Measurements from ENCODE around the gene ISL2. TPM values are rescaled to one million over a fixed set of nuclear protein-coding genes. Genes with fewer than 3 reads are reported as not detected.
"Not testable (repeated sequence)": the region's sequence is repeated elsewhere in the genome, so short reads cannot be mapped to it uniquely, and the experiment has no call there.

The ISL2 gene
- 1.3 TPM in 2 replicates for total RNA-seq

DNA sequence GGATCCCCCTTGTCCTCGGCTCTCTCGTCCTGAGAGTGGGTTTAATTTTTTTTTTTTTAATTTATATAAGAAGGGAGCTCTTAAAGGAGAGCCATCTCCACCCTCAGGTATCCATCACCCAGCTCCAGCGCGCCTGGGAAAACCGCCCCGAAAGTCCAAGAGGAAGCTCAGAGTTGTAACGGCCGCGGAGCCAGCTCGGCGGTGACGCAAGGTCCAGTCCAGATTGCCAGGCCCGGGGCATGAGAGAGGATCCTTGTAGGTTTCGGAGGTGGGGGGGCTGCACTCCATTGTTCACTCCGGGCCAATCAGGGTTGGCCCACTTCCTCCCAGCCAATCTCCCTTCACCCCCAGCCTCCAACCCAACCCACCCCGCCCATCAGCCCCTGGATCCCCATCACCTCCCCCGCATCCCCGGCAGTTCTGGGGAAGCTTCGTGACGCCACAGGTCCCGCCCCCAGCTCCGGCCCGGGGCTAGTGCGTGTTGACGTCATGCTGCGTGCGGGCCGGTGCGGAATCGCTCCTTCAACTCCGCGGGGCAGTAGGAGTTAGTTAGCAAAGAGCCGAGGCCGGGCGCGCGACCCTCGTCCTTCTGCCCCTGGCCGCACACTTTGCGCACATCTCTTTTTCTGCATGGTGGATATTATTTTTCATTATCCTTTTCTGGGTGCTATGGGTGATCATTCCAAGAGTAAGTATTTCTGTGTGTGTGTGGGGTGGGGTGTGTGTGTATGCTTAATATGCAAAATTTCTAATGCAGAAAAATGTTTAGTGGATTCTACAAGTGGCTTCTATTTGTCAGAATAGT is at the start of gene ISL2:
Gene ISL2 (plus strand): TSS at position 520 of the 805 bp plus-strand sequence. CDS start 111 bp downstream, at position 631.
- peaks cover 58% of the 10 kb centered on the region for H3K4me1 Mint-ChIP-seq (ENCODE audit: low read depth)
- DNase-seq (ENCODE audit: low spot score), result peak; percentile 79
- peaks cover 51% of the 10 kb centered on the region for H3K27me3 Mint-ChIP-seq (ENCODE audit: insufficient read depth)
- intact Hi-C loops (cut with micrococcal nuclease), result loop anchor here (1.0 to 10.0 kb wide), 6 partner anchors 25 to 531 kb away; partner anchors contain the start of gene ETFA
- peak within 1 kb of the TSS; percentile 85 for H3K27ac Mint-ChIP-seq
- peak within 1 kb of the TSS; percentile 92 for H3K4me3 Mint-ChIP-seq
- peaks cover 17% of the 10 kb centered on the region for H3K36me3 Mint-ChIP-seq (ENCODE audit: low read depth)
- no peaks in the 10 kb centered on the region for H3K9me3 Mint-ChIP-seq

DNA sequence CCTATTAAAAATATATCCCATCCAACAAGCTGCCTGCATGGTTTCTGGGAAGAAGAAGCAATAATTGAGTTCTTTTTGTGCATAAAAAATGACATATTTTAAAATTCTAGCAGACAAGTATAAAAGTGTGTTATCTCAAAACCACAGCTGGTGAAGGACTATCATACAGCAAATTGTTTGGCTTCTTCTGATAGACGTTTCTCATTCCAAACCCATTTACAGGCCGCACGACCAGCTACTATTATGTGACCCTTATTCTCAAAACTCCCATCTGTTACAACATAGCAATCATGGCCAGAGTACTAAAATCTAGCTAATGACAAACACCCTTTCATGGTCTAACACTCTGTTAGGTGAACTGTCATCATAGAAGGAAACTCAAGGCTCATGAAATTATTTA is 47.0 kb upstream of the ISL2 start:
- H3K4me3 Mint-ChIP-seq, result no peak overlapping the region
- no peaks in the 10 kb centered on the region for H3K9me3 Mint-ChIP-seq
- intact Hi-C loops (cut with micrococcal nuclease), result no loop called here
- peaks cover 29% of the 10 kb centered on the region for H3K36me3 Mint-ChIP-seq (ENCODE audit: low read depth)
- no peak for DNase-seq (ENCODE audit: low spot score)
- H3K27me3 Mint-ChIP-seq (ENCODE audit: insufficient read depth), result no peaks in the 10 kb centered on the region
- H3K27ac Mint-ChIP-seq, result no peak overlapping the region
- peaks cover 30% of the 10 kb centered on the region for H3K4me1 Mint-ChIP-seq (ENCODE audit: low read depth)

DNA sequence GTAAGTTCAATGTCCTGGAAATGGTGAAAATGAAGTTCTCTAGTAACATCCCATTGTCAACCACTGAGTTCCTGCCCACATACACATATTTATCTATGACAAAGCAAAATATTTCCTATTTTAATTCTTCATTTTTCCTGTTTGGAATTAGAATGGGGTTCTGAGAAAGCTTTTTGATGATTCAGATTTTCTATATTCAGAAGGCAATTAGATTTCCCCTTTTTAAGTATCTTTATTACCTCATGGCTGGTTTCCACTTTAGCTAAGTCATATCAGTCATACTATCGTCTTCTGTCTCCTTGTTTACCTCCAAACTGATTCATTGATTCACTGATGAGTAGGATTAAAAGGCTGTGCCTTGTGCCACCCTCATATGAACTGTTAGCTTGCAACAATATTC is 43.2 kb upstream of the ISL2 start:
- H3K4me1 Mint-ChIP-seq (ENCODE audit: low read depth), result peaks cover 14% of the 10 kb centered on the region
- no peaks in the 10 kb centered on the region for H3K27me3 Mint-ChIP-seq (ENCODE audit: insufficient read depth)
- DNase-seq (ENCODE audit: low spot score), result no peak
- H3K36me3 Mint-ChIP-seq (ENCODE audit: low read depth), result peaks cover 14% of the 10 kb centered on the region
- intact Hi-C loops (cut with micrococcal nuclease), result no loop called here
- H3K4me3 Mint-ChIP-seq, result no peak overlapping the region
- no peak overlapping the region for H3K27ac Mint-ChIP-seq
- no peaks in the 10 kb centered on the region for H3K9me3 Mint-ChIP-seq

DNA sequence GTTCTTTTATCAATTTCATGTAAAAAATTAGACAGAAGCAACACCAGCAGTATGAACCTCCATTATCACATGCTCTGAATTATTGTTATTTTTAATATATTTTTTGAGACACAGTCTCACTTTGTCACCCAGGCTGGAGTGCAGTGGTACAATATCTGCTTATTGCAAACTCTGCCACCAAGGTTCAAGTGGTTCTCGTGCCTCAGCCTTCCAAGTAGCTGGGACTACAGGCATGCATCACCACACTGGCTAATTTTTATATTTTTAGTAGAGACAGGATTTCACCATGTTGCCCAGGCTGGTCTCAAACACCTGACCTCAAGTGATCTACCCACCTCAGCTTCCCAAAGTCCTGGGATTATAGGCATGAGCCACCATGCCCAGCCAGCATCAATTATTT is 42.1 kb upstream of the ISL2 start:
- H3K4me3 Mint-ChIP-seq; H3K9me3 Mint-ChIP-seq; H3K27ac Mint-ChIP-seq; H3K27me3 Mint-ChIP-seq (ENCODE audit: insufficient read depth); intact Hi-C loops (cut with micrococcal nuclease); DNase-seq (ENCODE audit: low spot score): not testable (repeated sequence)
- Mint-ChIP-seq H3K36me3 (ENCODE audit: low read depth) (peaks cover 14% of the 10 kb centered on the region), H3K4me1 (ENCODE audit: low read depth) (peaks cover 14% of the 10 kb centered on the region)

DNA sequence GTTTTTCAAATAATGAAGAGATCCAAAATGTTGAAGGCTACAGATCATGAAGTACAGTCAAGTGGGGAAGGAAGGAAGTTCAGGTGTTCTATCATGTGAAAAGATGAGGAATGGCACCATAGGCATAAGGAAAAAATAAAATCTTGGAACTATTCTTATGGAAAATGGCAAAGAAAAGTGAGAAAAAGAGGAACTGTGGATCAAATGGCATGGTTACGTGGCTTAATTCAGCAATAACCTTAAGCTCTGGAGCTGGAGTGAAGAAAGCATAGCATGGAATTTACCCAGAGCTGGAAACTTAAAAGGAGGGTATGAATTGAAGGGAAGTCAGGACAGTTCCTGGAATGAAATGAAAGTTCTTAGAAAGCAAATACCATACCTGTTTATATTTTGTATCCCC is 39.7 kb upstream of the ISL2 start:
- Mint-ChIP-seq H3K27ac (no peak overlapping the region), H3K36me3 (ENCODE audit: low read depth) (peaks cover 8% of the 10 kb centered on the region), H3K9me3 (no peaks in the 10 kb centered on the region), H3K27me3 (ENCODE audit: insufficient read depth) (no peaks in the 10 kb centered on the region), H3K4me3 (no peak overlapping the region), H3K4me1 (ENCODE audit: low read depth) (peaks cover 10% of the 10 kb centered on the region)
- intact Hi-C loops (cut with micrococcal nuclease), result no loop called here
- no peak for DNase-seq (ENCODE audit: low spot score)

DNA sequence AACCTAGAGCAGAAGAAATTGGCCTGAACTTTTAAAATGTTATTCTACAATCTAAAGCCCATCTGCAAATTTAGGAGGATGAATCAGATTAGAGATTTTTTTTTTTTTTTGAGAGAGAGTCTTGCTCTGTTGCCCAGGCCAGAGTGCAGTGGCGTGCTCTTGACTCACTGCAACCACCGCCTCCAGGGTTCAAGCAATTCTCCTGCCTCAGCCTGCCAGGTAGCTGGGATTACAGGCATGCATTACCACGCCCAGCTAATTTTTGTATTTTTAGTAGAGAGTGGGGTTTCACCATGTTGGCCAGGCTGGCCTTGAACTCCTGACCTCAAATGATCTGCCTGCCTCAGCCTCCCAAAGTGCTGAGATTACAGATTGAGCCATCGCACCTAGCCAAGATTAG is 38.6 kb upstream of the ISL2 start:
- H3K9me3 Mint-ChIP-seq; DNase-seq (ENCODE audit: low spot score); H3K4me3 Mint-ChIP-seq; H3K4me1 Mint-ChIP-seq (ENCODE audit: low read depth); H3K27ac Mint-ChIP-seq; intact Hi-C loops (cut with micrococcal nuclease); H3K27me3 Mint-ChIP-seq (ENCODE audit: insufficient read depth); H3K36me3 Mint-ChIP-seq (ENCODE audit: low read depth): not testable (repeated sequence)

DNA sequence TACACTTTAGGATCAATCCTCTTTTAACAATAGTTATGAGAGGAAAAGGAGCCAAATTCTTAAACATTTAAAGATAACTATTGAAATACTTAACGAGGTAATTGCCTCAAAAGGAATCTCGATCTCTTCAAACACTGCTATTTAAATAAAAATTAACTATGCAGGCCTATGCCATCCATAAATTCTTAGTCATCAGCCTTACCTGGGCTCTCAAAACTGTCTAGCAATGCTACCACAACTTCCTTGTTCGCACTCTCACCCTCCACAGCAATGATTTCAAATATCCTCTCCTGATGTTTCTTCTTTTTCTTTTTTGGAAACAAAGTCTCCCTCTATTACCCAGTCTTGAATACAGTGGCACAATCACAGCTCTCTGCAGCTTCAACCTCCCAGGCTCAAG is 37.6 kb upstream of the ISL2 start:
- intact Hi-C loops (cut with micrococcal nuclease), result no loop called here
- H3K36me3 Mint-ChIP-seq (ENCODE audit: low read depth), result peaks cover 2% of the 10 kb centered on the region
- H3K4me3 Mint-ChIP-seq, result no peak overlapping the region
- H3K4me1 Mint-ChIP-seq (ENCODE audit: low read depth), result no peaks in the 10 kb centered on the region
- H3K27ac Mint-ChIP-seq, result no peak overlapping the region
- H3K27me3 Mint-ChIP-seq (ENCODE audit: insufficient read depth), result no peaks in the 10 kb centered on the region
- H3K9me3 Mint-ChIP-seq, result no peaks in the 10 kb centered on the region
- DNase-seq (ENCODE audit: low spot score), result no peak

DNA sequence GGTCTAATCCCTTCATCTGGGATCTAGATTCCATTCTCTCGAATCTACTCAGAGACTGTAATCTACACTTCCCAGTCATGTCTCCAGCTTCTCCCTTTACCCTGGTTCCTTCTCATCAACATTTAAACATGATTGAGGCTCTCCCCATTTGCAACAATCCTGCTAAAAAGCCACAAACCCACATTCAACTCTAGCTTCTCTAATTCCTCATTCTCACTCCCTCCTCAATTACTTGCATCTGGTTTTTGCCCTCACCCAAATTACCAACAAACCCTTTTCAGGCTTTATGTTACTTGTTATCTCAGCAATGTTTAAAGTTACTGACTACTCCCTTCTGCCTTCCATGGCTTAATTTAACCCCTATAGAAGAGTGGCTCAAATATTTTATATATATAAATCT is 36.8 kb upstream of the ISL2 start:
- Mint-ChIP-seq H3K4me3 (no peak overlapping the region), H3K36me3 (ENCODE audit: low read depth) (peaks cover 2% of the 10 kb centered on the region), H3K27ac (no peak overlapping the region), H3K27me3 (ENCODE audit: insufficient read depth) (no peaks in the 10 kb centered on the region), H3K9me3 (no peaks in the 10 kb centered on the region), H3K4me1 (ENCODE audit: low read depth) (no peaks in the 10 kb centered on the region)
- no peak for DNase-seq (ENCODE audit: low spot score)
- intact Hi-C loops (cut with micrococcal nuclease), result no loop called here

DNA sequence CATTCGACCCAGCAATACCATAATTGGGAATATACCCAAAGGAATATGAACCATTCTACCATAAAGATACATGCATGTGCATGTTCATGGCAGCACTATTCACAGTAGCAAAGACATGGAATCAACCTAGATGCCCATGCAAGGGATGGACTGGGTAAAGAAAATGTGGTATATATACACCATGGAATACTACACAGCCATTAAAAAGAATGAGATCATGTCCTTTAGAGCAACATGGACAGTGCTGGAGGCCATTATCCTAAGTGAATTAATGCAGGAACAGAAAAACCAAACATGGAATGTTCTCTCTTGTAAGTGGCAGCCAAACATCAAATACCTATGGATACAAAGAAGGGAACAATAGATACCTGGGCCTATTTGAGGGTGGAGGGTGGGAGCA is 32.7 kb upstream of the ISL2 start:
- Mint-ChIP-seq H3K27ac (no peak overlapping the region), H3K36me3 (ENCODE audit: low read depth) (peaks cover 6% of the 10 kb centered on the region), H3K27me3 (ENCODE audit: insufficient read depth) (peaks cover under 1% of the 10 kb centered on the region), H3K4me1 (ENCODE audit: low read depth) (peaks cover 17% of the 10 kb centered on the region), H3K4me3 (no peak overlapping the region), H3K9me3 (peaks cover 3% of the 10 kb centered on the region)
- intact Hi-C loops (cut with micrococcal nuclease), result no loop called here
- DNase-seq (ENCODE audit: low spot score), result no peak

DNA sequence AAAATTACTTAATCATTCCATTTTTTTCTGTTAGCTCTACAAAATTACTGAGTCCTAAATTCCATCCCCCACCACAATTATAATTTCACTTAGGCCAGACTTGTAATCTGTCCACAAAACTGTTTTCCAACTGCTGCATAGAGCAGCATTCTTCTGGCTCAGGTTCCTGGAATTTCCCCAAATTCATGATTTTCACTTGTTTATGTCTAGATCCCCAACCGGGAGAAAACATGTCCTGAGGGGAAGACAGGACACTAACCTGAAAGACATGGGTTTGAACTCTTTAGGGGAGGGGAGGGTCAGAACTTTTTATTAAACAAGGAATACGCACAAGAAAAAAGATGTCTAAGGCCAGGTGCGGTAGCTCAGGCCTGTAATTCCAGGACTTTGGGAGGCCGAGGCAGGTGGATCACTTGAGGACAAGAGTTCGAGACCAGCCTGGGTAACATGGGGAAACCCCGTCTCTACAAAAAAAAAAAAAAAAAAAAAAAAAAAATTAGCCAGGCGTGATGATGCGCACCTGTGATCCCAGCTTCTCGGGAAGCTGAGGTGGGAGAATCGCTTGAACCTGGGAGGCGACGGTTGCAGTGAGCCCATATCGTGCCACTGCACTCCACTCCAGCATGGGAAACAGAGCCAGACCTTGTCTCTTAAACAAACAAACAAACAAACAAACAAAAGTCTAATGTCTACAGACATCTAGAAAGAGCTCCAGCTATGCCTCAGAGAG is 26.8 kb upstream of the ISL2 start:
- intact Hi-C loops (cut with micrococcal nuclease), result loop anchor here (2.0 kb wide), 1 partner anchor 879 kb away; no protein-coding TSS in a partner anchor
- Mint-ChIP-seq H3K27ac (peak overlapping the region; percentile 82), H3K4me1 (ENCODE audit: low read depth) (peaks cover 31% of the 10 kb centered on the region)

DNA sequence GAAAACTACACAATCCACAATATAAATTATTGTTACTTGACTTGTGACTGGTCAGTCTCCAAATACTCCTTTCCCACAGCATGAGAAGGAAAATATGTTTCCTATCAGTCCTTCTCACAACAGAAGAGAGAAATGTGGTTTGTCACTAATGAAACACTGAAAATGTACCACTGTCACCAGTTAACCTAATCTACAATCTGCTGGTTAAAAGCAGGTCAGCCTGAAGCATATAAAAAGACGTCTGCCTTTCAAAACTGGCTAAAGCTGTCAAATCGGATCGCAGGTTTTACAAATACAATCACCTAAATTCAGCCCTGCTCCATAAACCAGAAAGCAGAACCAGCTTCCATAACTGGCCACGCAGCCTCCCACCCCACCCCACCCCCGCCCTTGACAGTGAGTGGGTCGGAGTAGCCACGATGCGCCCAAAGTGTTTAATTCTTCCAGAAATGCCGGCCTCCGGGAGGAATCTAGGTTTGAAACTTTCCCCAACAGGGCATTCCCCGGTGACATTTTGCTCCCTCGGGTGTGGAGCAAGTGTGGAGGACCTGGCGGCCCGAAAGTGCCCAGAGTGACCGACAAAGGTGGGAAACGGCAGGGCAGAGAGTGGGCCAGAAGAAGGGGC is 26.0 kb upstream of the ISL2 start:
- Mint-ChIP-seq H3K9me3 (no peaks in the 10 kb centered on the region), H3K27ac (peak overlapping the region; percentile 82), H3K36me3 (ENCODE audit: low read depth) (peaks cover 4% of the 10 kb centered on the region), H3K4me1 (ENCODE audit: low read depth) (peaks cover 31% of the 10 kb centered on the region), H3K27me3 (ENCODE audit: insufficient read depth) (peaks cover 11% of the 10 kb centered on the region), H3K4me3 (peak overlapping the region; percentile 90)
- DNase-seq (ENCODE audit: low spot score), result no peak
- intact Hi-C loops (cut with micrococcal nuclease), result loop anchor here (1.0 to 2.0 kb wide), 3 partner anchors 26 to 878 kb away; partner anchors contain the start of genes ISL2 and RCN2

More for the DNA sequence above, 26.8 kb upstream of the ISL2 start:
- Mint-ChIP-seq H3K4me3 (peak overlapping the region; percentile 90), H3K36me3 (ENCODE audit: low read depth) (peaks cover 8% of the 10 kb centered on the region), H3K27me3 (ENCODE audit: insufficient read depth) (peaks cover 7% of the 10 kb centered on the region), H3K9me3 (peaks cover 3% of the 10 kb centered on the region)
- DNase-seq (ENCODE audit: low spot score), result no peak

DNA sequence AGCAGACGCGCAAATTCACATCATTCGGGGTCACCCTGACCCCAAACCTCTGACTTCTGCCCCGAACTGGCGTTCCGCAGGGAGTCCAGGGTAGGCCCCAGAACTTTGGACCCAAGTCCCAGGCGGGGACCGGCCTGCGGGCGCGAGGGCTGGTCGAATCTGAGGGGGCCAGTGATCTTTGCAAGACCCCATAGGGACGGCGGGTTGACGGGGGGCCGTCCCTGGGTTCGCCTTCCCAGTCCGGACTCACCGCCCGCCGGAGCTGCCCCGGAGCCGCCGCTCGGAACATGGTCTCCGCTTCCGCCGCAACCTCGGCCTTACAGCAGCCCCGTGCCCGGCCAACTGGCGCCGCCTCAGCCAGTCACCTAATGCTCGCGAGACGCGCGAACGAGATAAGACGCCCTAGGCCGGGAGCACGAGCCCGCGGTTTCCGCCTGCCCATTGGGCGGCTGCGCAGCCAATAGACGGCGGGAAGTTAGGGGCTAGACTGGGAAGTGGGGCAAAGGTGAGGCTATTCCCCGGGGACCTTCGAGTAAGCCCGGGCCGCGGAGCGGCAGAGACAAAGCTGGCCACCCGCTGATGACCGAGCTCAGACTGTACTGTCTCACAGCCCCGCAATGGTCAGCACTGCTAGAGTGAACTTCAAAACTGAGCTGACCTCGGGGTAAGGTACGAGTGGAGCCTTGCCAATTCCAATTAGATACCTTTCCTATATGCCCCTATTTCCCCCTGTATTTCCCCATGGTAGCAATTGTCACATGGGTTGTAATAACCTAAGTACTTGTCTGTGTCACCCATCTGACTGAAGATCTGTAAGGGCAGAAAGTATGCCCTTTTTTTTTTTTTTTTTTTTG is 25.2 kb upstream of the ISL2 start, which contains the start of gene ETFA:
Gene ETFA (minus strand): TSS at position 370 of the 854 bp plus-strand sequence. CDS start 81 bp downstream, at position 289.
- intact Hi-C loops (cut with micrococcal nuclease), result loop anchor here (1.0 to 2.0 kb wide), 3 partner anchors 25 to 877 kb away; partner anchors contain the start of genes ISL2 and RCN2
- H3K9me3 Mint-ChIP-seq, result no peaks in the 10 kb centered on the region

More for the DNA sequence above, 25.2 kb upstream of the ISL2 start, which contains the start of gene ETFA:
- peaks cover 4% of the 10 kb centered on the region for H3K36me3 Mint-ChIP-seq (ENCODE audit: low read depth)
- peak within 1 kb of the TSS; percentile 90 for H3K4me3 Mint-ChIP-seq
- peaks cover 11% of the 10 kb centered on the region for H3K27me3 Mint-ChIP-seq (ENCODE audit: insufficient read depth)
- H3K27ac Mint-ChIP-seq, result peak within 1 kb of the TSS; percentile 82
- DNase-seq (ENCODE audit: low spot score), result peak; percentile 88
- peaks cover 31% of the 10 kb centered on the region for H3K4me1 Mint-ChIP-seq (ENCODE audit: low read depth)

Data from activated T-helper 1 cell treated with anti-CD3 and anti-CD28 coated beads, Interleukin-12 subunit alpha, Interleukin-12 subunit beta, Interleukin-2, Interleukin-4 antibody, amounts not matched to agents 30 ng/mL and 10 ng/mL and 1 ng/mL, durations not matched to agents 14 hours and 24 hours and 36 hours (primary cell).